ENCODE measurements around the gene GBP7.
"Not testable (repeated sequence)": the region's sequence is repeated elsewhere in the genome, so short reads cannot be mapped to it uniquely, and the experiment has no call there.

Gene GBP7

GRCh38 chr1:89175601-89176256, at the start of gene GBP7:
TSS of gene GBP7 (minus strand) at chr1:89176003. CDS start at chr1:89171935, 4,068 bp downstream.
- Histone ChIP-seq H3K27ac (ENCODE audit: low read depth, low read length) (no peak within 1 kb of the TSS), H3K9ac (ENCODE audit: low read depth, low read length) (no peak within 1 kb of the TSS), H3K27me3 (ENCODE audit: control insufficient read depth, insufficient read depth, low read length) (no peaks in the 10 kb centered on the region), H3K36me3 (ENCODE audit: control insufficient read depth, insufficient read depth, low read length) (no peaks in the 10 kb centered on the region), H3K4me3 (ENCODE audit: low read depth, low read length) (no peak within 1 kb of the TSS), H3K4me1 (ENCODE audit: control insufficient read depth, insufficient read depth, low read length) (no peaks in the 10 kb centered on the region), H3K9me3 (ENCODE audit: control insufficient read depth, insufficient read depth, low read length) (no peaks in the 10 kb centered on the region)

GRCh38 chr1:89221341-89221740, 45.5 kb upstream of the GBP7 start:
- H3K27me3 ChIP-seq (ENCODE audit: control insufficient read depth, insufficient read depth, low read length): no peaks in the 10 kb centered on the region
- H3K9ac ChIP-seq (ENCODE audit: low read depth, low read length): no peak overlapping the region
- no peak overlapping the region for H3K4me3 ChIP-seq (ENCODE audit: low read depth, low read length)
- no peaks in the 10 kb centered on the region for H3K4me1 ChIP-seq (ENCODE audit: control insufficient read depth, insufficient read depth, low read length)
- H3K27ac ChIP-seq (ENCODE audit: low read depth, low read length): no peak overlapping the region
- no peaks in the 10 kb centered on the region for H3K36me3 ChIP-seq (ENCODE audit: control insufficient read depth, insufficient read depth, low read length)
- H3K9me3 ChIP-seq (ENCODE audit: control insufficient read depth, insufficient read depth, low read length): peaks cover 7% of the 10 kb centered on the region

GRCh38 chr1:89219851-89220250, 44.0 kb upstream of the GBP7 start:
- not testable (repeated sequence) for H3K36me3 ChIP-seq (ENCODE audit: control insufficient read depth, insufficient read depth, low read length); H3K4me3 ChIP-seq (ENCODE audit: low read depth, low read length); H3K27me3 ChIP-seq (ENCODE audit: control insufficient read depth, insufficient read depth, low read length); H3K4me1 ChIP-seq (ENCODE audit: control insufficient read depth, insufficient read depth, low read length); H3K9ac ChIP-seq (ENCODE audit: low read depth, low read length); H3K27ac ChIP-seq (ENCODE audit: low read depth, low read length)
- H3K9me3 ChIP-seq (ENCODE audit: control insufficient read depth, insufficient read depth, low read length): peaks cover 17% of the 10 kb centered on the region

GRCh38 chr1:89218941-89219340, 43.1 kb upstream of the GBP7 start:
- H3K27ac ChIP-seq (ENCODE audit: low read depth, low read length); H3K27me3 ChIP-seq (ENCODE audit: control insufficient read depth, insufficient read depth, low read length); H3K4me1 ChIP-seq (ENCODE audit: control insufficient read depth, insufficient read depth, low read length); H3K9ac ChIP-seq (ENCODE audit: low read depth, low read length); H3K36me3 ChIP-seq (ENCODE audit: control insufficient read depth, insufficient read depth, low read length); H3K4me3 ChIP-seq (ENCODE audit: low read depth, low read length): not testable (repeated sequence)
- peaks cover 17% of the 10 kb centered on the region for H3K9me3 ChIP-seq (ENCODE audit: control insufficient read depth, insufficient read depth, low read length)

- Histone ChIP-seq H3K9ac (ENCODE audit: low read depth, low read length) (no peak overlapping the region), H3K36me3 (ENCODE audit: control insufficient read depth, insufficient read depth, low read length) (no peaks in the 10 kb centered on the region), H3K9me3 (ENCODE audit: control insufficient read depth, insufficient read depth, low read length) (peaks cover 44% of the 10 kb centered on the region), H3K4me3 (ENCODE audit: low read depth, low read length) (no peak overlapping the region), H3K27me3 (ENCODE audit: control insufficient read depth, insufficient read depth, low read length) (no peaks in the 10 kb centered on the region), H3K27ac (ENCODE audit: low read depth, low read length) (no peak overlapping the region), H3K4me1 (ENCODE audit: control insufficient read depth, insufficient read depth, low read length) (no peaks in the 10 kb centered on the region)
Measured at GRCh38 chr1:89213347-89213746, 37.5 kb upstream of the GBP7 start.

- Histone ChIP-seq H3K4me3 (ENCODE audit: low read depth, low read length) (no peak overlapping the region), H3K27ac (ENCODE audit: low read depth, low read length) (no peak overlapping the region), H3K9ac (ENCODE audit: low read depth, low read length) (no peak overlapping the region), H3K9me3 (ENCODE audit: control insufficient read depth, insufficient read depth, low read length) (peaks cover 53% of the 10 kb centered on the region), H3K4me1 (ENCODE audit: control insufficient read depth, insufficient read depth, low read length) (no peaks in the 10 kb centered on the region), H3K36me3 (ENCODE audit: control insufficient read depth, insufficient read depth, low read length) (no peaks in the 10 kb centered on the region), H3K27me3 (ENCODE audit: control insufficient read depth, insufficient read depth, low read length) (no peaks in the 10 kb centered on the region)
Measured at GRCh38 chr1:89211035-89211634, 35.3 kb upstream of the GBP7 start.

GRCh38 chr1:89206373-89206772, 30.6 kb upstream of the GBP7 start:
- no peaks in the 10 kb centered on the region for H3K27me3 ChIP-seq (ENCODE audit: control insufficient read depth, insufficient read depth, low read length)
- H3K9me3 ChIP-seq (ENCODE audit: control insufficient read depth, insufficient read depth, low read length): peaks cover 41% of the 10 kb centered on the region
- no peaks in the 10 kb centered on the region for H3K4me1 ChIP-seq (ENCODE audit: control insufficient read depth, insufficient read depth, low read length)
- no peak overlapping the region for H3K9ac ChIP-seq (ENCODE audit: low read depth, low read length)
- H3K36me3 ChIP-seq (ENCODE audit: control insufficient read depth, insufficient read depth, low read length): no peaks in the 10 kb centered on the region
- no peak overlapping the region for H3K27ac ChIP-seq (ENCODE audit: low read depth, low read length)
- no peak overlapping the region for H3K4me3 ChIP-seq (ENCODE audit: low read depth, low read length)

GRCh38 chr1:89203166-89203565, 27.4 kb upstream of the GBP7 start:
- no peak overlapping the region for H3K27ac ChIP-seq (ENCODE audit: low read depth, low read length)
- no peak overlapping the region for H3K4me3 ChIP-seq (ENCODE audit: low read depth, low read length)
- H3K4me1 ChIP-seq (ENCODE audit: control insufficient read depth, insufficient read depth, low read length): no peaks in the 10 kb centered on the region
- peaks cover 18% of the 10 kb centered on the region for H3K9me3 ChIP-seq (ENCODE audit: control insufficient read depth, insufficient read depth, low read length)
- H3K27me3 ChIP-seq (ENCODE audit: control insufficient read depth, insufficient read depth, low read length): no peaks in the 10 kb centered on the region
- no peaks in the 10 kb centered on the region for H3K36me3 ChIP-seq (ENCODE audit: control insufficient read depth, insufficient read depth, low read length)
- H3K9ac ChIP-seq (ENCODE audit: low read depth, low read length): no peak overlapping the region

- H3K27me3 ChIP-seq (ENCODE audit: control insufficient read depth, insufficient read depth, low read length): no peaks in the 10 kb centered on the region
- no peaks in the 10 kb centered on the region for H3K36me3 ChIP-seq (ENCODE audit: control insufficient read depth, insufficient read depth, low read length)
- peaks cover 5% of the 10 kb centered on the region; the same call in 1 of the 2 replicates for H3K9me3 ChIP-seq (ENCODE audit: control insufficient read depth, insufficient read depth, low read length)
- no peak overlapping the region for H3K9ac ChIP-seq (ENCODE audit: low read depth, low read length)
- no peak overlapping the region for H3K27ac ChIP-seq (ENCODE audit: low read depth, low read length)
- H3K4me3 ChIP-seq (ENCODE audit: low read depth, low read length): no peak overlapping the region
- H3K4me1 ChIP-seq (ENCODE audit: control insufficient read depth, insufficient read depth, low read length): no peaks in the 10 kb centered on the region
Measured at GRCh38 chr1:89201106-89201794, 25.4 kb upstream of the GBP7 start.

GRCh38 chr1:89200663-89201062, 24.9 kb upstream of the GBP7 start:
- H3K4me1 ChIP-seq (ENCODE audit: control insufficient read depth, insufficient read depth, low read length): no peaks in the 10 kb centered on the region
- peaks cover 5% of the 10 kb centered on the region; the same call in 1 of the 2 replicates for H3K9me3 ChIP-seq (ENCODE audit: control insufficient read depth, insufficient read depth, low read length)
- no peaks in the 10 kb centered on the region for H3K36me3 ChIP-seq (ENCODE audit: control insufficient read depth, insufficient read depth, low read length)
- H3K4me3 ChIP-seq (ENCODE audit: low read depth, low read length): no peak overlapping the region
- H3K9ac ChIP-seq (ENCODE audit: low read depth, low read length): no peak overlapping the region
- no peak overlapping the region for H3K27ac ChIP-seq (ENCODE audit: low read depth, low read length)
- no peaks in the 10 kb centered on the region for H3K27me3 ChIP-seq (ENCODE audit: control insufficient read depth, insufficient read depth, low read length)

GRCh38 chr1:89199525-89200031, 23.8 kb upstream of the GBP7 start:
- Histone ChIP-seq H3K9ac (ENCODE audit: low read depth, low read length) (no peak overlapping the region), H3K36me3 (ENCODE audit: control insufficient read depth, insufficient read depth, low read length) (no peaks in the 10 kb centered on the region), H3K27ac (ENCODE audit: low read depth, low read length) (no peak overlapping the region), H3K27me3 (ENCODE audit: control insufficient read depth, insufficient read depth, low read length) (no peaks in the 10 kb centered on the region), H3K9me3 (ENCODE audit: control insufficient read depth, insufficient read depth, low read length) (no peaks in the 10 kb centered on the region), H3K4me1 (ENCODE audit: control insufficient read depth, insufficient read depth, low read length) (no peaks in the 10 kb centered on the region), H3K4me3 (ENCODE audit: low read depth, low read length) (no peak overlapping the region)

Data from HUES48 (cell line).